PFSK-1 (cell line): ENCODE data around the gene AANAT.
A peak's percentile ranks its signal among the peaks of the same experiment; 100 is the strongest.

Source experiments
- FOXP2 ChIP-seq: optimal IDR thresholded peaks from 2 replicates; pipeline ENCODE3; 2011; ENCODE audit warnings: borderline replicate concordance, control low read depth, inconsistent platforms; ENCODE audit not compliant: insufficient read depth; ENCODE audit errors: extremely low read length, extremely low read depth
- POLR2AphosphoS5 ChIP-seq: IDR thresholded peaks from 2 replicates; pipeline ENCODE4 v1.6.1; 2012; ENCODE audit warnings: low read depth, mild to moderate bottlenecking, control low read depth, low read length, moderate library complexity
- REST ChIP-seq, 2 experiments: IDR thresholded peaks; 2 replicates each; pipeline versions ENCODE4 v1.6.1 to v1.8.0; 2011 to 2012; ENCODE audit warnings: low read depth in 2 of 2, low read length in 2 of 2, control low read depth in 1 of 2, inconsistent platforms in 1 of 2, mild to moderate bottlenecking in 1 of 2, moderate library complexity in 1 of 2; ENCODE audit not compliant: insufficient read depth in 1 of 2
- SIN3A ChIP-seq: IDR thresholded peaks from 2 replicates; pipeline ENCODE4 v1.6.1; 2012; ENCODE audit warnings: mild to moderate bottlenecking, low read length, moderate library complexity, borderline replicate concordance; ENCODE audit not compliant: insufficient read depth
- TAF1 ChIP-seq: IDR thresholded peaks from 2 replicates; pipeline ENCODE4 v1.6.1; 2012; ENCODE audit warnings: low read length, control low read depth, borderline replicate concordance; ENCODE audit not compliant: insufficient read depth

Gene AANAT

GRCh38 chr17:76445697-76446448, 21.5 kb upstream of the AANAT start:
- no peak for TF ChIP-seq REST (IDR thresholded peaks at IDR 0.05; ENCODE audit: insufficient read depth in 1 of 2, low read depth in 2 of 2, low read length in 2 of 2)
- TF ChIP-seq POLR2AphosphoS5 = no peak
- no peak for TF ChIP-seq FOXP2
- TF ChIP-seq SIN3A = no peak
- no peak for TF ChIP-seq TAF1

- TF ChIP-seq FOXP2 (no peak), REST (IDR thresholded peaks at IDR 0.05; ENCODE audit: insufficient read depth in 1 of 2, low read depth in 2 of 2, low read length in 2 of 2) (0 out of 4 replicates have a peak, but pooled peaks of 1 of the 2 experiments have one; percentile 14), TAF1 (no peak), SIN3A (peak; percentile 66; the same call in 1 of the 2 replicates), POLR2AphosphoS5 (no peak)
These were observed 20.8 kb upstream of the AANAT start for GRCh38 chr17:76446449-76447231.

- TF ChIP-seq REST (IDR thresholded peaks at IDR 0.05; ENCODE audit: insufficient read depth in 1 of 2, low read depth in 2 of 2, low read length in 2 of 2) (no peak), FOXP2 (no peak), POLR2AphosphoS5 (no peak)
These were observed 19.3 kb upstream of the AANAT start for GRCh38 chr17:76447931-76448652.

GRCh38 chr17:76449126-76449525, 18.3 kb upstream of the AANAT start:
- TF ChIP-seq POLR2AphosphoS5 (no peak), FOXP2 (no peak), TAF1 (no peak), SIN3A (no peak), REST (IDR thresholded peaks at IDR 0.05; ENCODE audit: insufficient read depth in 1 of 2, low read depth in 2 of 2, low read length in 2 of 2) (no peak)
